GM21825 (cell line): ENCODE data around the gene MTHFR.

Experiments
- ATAC-seq: cut with Tn5 transposase; IDR thresholded peaks from one replicate; pipeline ENCODE4 v1.9.1; 2021; ENCODE audit warnings: mild to moderate bottlenecking, moderate library complexity; ENCODE audit not compliant: unreplicated experiment

The MTHFR gene

DNA sequence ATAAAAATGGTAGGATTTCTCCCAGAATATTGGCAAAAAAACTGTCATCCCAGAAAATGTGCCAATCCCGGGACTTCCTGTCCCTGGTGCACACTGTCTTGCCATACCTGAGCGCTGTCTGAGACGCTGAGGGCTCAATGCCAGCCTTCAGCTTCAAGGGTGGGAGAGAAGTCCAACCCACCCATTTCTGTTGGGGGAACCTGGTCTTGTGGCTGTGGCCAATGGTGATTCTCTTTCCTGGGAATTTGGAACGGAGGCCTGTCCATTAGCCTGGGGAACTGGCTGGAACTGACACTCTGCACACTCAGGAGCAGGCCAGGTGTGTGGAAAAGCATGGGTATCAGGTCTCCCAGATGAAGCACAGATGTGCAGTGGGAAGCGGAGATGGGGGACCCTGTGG lies 6.7 kb downstream of the MTHFR start:
- no peak for ATAC-seq

DNA sequence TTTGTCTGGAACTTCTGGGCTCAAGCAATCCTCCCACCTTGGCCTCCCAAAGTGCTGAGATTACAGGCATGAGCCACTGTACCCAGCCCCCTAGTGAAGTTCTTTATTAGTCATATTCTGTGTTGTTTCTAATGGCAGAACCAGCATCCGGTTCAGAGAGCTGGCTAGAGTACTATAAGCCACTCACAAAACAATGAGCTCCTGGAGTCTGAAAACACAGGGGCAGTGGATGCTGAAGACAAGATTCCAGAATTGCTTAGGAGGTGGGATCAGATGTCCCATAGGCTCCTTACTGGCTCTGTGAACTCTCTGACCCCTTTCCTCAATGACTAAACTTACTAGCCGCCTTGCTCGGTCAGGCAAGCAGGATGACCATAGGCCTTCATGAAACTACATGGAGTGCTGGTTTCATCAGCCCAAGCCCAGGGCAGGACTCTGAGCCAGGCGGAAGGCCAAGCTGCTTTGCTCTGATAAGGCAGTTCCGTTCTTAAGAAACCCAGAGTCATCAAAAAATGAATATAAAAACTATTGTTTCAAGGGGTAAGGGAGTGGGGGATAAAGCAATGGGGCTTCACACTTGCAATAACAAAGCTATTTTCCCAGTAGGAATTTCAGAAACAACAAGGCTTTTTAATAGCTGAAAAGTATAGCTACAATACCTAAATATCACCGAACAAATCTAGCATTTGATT lies 8.1 kb downstream of the MTHFR start:
- ATAC-seq: no peak

DNA sequence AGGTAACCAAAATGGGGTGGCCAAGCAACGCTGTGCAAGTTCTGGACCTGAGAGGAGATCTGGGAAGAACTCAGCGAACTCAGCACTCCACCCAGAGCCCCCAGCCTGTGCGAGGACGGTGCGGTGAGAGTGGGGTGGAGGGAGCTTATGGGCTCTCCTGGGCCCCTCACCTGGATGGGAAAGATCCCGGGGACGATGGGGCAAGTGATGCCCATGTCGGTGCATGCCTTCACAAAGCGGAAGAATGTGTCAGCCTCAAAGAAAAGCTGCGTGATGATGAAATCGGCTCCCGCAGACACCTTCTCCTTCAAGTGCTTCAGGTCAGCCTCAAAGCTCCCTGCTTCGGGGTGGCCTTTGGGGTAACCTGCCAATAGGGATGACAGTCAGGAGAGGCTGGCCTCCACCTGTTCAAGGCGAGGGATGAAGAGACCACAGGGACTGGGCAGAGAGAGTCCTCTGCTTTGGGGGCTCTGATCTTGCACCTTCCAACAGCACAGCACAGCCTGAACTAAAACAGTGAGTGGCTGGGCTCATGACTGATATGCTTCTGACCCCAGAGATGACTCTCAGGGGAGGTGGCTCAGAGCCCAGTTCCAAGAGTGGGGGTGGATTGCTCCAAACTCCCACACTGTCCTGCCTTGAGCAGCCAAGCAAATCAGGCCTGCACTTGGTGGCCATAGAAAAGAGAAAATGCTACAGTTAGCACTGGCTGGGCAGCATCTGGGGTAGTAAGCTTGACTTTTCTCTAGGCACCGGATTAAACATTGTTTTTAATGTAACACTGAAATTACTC lies 9.5 kb downstream of the MTHFR start:
- ATAC-seq: no peak

DNA sequence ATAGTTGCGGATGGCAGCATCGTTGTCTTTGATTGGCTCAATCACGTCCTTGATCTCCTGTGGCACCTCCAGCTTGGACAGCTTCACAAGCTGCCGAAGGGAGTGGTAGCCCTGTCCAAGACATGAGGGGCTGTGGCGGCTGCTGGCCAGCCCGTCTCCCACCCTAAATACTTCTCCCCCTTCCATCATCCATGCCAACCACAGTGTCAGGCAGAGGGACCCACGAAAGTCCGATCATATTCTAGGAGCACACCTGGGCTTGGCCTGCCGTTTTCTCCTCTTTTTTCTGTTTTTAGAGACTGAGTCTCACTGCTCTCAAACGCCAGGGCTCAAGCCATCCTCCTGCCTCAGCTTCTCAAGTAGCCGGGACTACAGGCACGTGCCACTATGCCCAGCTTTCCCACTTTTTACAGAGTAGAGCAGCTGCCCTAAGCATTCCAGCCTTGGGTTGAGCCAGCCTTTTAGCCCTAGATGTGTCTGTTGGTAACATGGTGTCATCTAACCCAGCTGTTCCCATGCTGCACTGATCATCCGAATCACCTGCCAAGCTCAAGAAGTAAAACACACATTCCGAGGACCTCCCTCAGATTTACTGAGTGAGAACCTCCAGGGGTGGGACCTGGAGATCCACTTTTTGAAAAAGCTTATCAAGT lies 10.4 kb downstream of the MTHFR start:
- no peak for ATAC-seq

DNA sequence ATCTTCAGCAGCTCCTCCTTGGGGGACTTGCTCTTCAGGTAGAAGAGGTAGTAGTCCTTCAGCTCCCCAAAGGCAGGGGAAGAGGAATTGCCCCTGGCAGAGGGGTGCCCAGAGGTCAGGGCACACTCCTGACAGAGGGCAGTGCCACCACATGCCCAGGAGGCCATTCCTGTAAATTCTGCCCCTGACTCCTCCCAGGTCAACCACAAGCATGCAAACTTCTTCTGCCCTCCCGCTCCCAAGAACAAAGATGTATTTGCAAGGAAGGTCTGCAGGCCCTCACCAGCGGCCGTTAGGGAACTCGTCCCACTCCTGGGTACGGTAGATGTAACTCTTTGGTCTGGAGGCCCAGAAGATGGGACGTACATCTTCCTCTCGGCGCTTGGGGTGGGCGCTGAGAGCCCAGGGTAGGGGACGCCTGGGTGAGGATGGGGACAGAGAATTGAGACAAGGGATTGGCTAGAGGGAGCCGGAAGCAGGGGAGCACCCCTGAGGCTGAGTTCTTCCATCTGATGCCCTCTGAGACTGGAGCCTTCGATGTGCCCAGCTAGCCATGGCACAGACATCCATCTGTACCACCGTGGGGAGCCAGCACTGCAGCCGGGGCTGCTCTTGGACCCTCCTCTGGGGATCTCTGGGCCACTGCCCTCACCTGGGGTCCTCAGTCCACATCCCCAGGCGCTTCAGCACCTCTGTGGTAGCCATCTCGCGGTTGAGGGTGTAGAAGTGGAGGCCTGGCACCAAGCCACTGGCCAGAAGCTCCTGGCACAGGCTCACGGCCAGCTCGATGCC lies 11.1 kb downstream of the MTHFR start:
- no peak for ATAC-seq

DNA sequence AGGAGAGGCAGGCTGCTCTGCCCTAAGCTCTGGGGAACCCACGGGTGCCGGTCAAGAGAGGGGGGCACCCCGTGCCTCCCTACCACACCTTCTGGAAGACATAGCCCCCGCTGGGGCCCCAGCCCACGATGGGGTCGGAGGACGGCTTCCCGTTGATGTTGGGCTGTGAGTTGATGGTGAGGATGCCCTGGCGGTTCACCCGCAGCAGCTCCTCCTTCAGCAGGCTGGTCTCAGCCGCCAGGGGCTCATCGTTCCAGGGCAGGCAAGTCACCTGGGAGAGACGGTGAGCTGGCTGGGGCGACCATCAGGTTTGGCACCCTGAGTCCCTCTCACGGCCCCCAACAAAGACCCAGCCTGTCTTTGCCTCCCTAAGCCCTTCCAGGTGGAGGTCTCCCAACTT lies 11.9 kb downstream of the MTHFR start:
- ATAC-seq: no peak

DNA sequence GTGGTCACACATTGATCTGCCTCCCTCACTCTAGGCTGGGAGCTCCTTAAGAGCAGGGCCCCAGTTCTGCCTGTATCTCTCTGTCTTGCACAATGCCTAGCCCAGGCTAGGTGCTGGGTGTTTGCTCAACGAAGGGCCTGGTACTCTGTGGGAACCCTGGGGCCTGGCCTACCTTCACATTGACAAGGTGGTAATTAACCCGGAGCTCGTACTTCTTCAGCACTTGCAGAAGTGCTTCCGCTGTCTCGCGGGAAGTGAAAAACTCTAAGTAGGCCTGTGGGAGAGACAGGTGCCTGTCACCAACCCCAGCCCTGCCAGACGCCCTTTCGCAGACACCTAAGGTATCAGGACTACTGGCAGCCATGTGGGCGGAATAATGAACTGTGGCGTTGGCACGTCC lies 13.7 kb downstream of the MTHFR start:
- ATAC-seq: no peak

DNA sequence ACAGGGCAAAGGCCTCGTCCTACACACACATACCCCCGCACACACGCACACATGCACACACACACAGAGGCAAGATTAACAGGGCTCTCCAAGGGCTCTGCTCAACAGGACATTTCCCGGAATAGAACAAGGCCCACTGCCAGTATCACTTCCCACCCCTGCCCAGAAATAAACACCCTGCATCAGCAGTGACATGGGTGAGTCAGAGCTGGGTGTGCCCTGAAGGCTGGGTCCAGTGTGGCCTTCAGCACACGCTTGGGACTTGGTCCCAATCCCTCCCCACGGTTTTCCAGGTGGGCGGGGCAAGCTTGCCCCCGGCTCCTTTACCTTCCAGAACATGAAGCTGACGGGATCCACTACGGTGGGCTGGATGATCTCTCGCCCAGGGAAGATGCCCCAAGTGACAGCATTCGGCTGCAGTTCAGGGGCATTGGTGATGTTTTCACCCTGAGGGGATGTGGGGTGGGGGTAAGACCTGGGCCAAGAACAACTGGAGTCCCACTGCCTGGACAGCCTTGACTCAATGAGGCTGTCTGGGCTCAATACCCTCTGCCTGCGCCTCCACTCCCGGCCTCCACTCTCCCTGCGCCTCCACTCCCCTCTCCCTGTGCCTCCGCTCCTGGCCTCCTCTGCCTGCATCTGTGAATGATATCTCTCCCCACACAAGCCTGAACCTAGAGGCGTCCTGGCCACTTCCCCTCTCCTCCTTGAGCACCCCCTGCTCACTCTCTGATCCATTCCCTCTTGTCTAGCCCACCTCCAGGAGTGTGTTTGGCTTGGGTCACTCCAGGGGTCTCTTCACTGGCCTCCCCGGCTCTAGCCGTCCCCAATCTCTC lies 14.7 kb downstream of the MTHFR start:
- ATAC-seq: no peak

DNA sequence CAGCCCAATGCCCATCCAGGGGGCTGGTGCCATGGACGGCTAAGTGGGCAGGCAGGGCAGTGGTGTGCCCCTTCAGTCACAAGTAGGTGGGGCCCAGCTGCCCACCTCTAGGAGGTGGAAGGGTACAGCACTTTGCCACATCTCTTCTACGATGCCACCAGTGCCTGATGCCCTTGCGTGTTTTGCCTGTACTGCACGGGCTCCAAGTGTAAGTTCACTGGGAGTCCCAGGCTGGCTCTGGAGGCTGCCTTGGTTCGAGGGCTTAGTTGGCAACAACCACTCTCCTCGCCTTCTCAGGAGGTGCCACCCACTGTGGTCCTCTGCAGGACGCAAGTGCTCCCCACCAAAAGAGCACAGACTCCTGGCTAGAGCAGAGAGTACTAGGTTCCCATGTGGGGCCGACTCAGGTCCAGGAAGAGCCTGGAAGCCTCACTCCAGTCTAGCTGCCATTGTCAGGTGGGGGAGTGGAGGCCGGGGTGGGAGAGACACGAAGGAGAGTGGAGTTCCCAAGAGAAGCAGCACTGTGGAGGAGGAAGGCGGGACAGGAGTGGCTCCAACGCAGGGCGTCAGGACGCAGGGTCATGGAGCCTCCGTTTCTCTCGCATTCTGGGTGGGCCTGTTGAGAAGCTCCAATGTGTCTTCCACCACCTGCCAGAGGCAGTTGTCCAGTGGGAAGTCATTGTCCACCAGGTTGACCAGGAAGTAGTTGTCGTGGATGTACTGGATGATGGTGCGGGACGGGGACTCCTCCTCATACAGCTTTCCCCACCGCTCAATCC lies 15.5 kb downstream of the MTHFR start:
- no peak for ATAC-seq

DNA sequence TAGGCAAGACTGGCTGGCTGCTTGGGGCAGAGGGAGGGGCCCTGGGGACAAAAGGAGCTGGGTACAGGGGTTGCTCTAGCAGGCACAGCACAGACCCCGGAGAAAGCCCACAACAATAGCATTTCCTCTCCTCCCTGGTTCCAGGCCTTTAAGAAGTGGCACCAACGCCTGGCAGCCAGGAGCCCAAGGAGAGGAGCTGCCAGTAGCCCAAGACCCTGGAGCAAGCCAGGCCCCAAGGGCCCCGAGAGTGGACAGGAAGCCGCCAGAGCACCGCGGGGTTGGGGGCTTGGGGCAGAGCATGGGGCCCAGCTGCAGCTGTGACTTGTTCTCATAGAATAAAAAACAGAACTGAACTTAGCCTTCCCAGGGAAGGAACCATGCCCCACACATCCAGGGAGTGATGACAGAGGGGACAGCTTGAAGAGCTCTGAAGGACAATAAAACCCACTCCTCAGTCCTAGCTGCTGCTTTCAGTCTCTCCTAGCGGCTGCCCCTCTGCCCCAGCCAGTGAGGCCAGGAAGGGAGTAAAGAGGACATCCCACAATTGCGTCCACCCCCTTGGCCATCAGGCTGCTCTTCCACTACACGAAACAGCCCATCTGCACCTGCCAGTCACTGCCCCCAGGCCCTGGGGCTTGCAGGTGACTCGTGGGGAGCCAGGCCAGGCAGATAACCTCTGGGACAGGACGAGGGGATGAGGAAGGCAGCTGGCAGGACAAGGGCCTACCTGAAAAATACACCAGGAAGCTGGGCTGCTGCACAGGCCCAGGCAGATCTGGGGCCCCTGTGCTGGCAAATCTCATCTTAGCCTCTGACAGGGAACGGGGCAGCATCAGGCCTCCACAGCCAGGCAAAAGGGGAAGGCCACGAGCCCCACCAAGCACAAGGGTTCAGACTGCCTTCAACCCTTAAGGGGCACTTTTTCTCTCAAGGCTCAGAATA lies 16.4 kb downstream of the MTHFR start:
- no peak for ATAC-seq

DNA sequence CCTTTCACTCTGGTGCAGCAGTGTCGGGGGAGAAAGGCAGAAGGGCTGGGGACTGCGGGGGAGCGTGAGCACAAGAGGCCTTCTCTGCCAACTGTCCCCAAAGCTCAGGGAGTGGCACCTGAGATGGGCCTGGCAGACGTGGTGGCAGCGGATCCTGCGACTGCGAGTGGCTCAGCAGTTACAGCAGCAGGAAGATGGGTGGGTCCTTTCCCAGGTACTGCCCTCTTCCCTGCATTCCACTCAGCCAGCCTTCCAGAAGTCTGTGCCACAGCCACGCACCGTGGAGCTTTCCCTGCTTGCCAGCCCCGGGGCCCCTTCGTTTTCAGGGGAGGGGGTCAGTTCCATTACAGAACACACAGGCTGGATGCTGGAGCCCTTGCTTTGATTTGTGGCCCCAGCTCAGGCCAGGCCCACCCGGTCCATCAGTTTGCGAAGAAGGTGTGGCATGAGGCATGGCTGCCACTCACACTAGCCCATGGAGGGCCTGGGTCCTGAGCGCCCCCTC lies 17.2 kb downstream of the MTHFR start:
- no peak for ATAC-seq

DNA sequence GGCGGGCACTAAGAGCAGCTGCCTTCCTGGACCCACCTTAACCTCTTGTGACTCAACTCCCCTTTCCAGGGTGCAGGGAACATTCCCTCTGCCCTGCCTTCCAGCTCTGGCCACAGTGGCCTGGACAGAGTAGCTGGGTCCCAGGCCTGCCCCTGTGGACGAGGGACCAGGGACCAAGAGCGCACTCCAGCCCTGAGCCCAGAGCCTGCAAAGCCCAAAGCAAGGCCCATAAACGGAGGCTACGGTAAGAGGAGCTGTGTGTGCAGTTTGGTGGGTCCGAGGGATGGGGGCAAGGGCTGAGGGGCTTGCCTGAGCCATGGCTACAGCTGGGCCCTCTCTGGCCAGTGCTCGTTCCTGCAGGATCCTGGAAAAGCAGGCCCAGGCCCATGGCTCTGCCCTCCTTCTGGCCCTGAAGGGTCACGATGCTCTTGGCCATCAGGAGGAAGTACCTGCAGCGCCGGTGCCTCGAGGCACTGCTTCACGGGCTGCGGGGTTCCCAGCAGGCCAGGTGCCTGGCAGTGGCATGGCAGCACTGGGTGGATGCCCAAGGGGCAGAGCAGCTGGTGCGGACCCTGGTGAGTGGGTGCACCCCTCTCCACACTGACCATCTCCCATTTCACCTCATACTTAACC lies 17.8 kb downstream of the MTHFR start:
- no peak for ATAC-seq

DNA sequence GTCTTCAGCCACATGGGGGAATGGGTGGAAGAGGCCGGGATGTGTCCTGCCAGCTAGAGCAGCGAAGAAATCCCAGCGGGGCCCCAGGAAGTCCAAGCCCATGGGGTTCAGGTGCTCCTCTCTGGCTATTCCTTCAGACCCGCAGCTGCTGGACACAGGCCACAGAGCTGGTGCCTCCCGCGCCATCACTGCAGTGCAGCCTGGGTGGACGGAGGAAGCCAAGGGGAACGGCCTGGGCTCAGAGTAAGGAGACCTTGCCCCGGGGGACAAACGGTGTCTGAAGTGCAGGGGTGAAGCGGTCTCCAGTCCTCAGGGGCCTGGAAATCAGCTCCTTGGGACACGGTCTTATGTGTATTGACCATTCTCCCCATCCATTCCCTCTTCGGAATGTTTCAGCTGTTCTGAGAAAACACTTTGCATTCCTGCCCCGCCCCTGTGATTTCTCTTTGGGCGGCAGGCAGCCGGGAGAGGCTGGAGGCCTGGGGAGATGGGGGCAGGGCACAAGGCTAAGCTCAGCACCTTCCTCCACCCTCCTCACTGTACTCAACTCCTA lies 18.4 kb downstream of the MTHFR start:
- no peak for ATAC-seq

DNA sequence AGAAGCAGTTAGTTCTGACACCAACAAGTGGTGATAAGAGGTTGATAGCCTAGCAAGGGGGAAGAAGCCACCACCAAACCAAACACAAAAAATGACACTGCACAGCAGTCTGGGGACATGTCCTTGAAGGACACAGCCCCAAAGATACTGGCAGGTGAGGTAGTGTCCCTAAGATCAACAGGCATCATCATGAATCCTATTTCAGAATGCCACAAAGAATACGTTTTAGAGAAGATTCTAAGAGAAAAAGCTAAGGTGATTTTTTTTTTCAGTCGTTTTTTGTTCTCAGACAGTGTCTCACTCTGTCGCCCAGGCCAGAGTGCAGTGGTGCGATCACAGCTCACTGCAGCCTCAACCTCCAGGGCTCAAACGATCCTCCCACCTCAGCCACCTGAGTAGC lies 19.6 kb downstream of the MTHFR start:
- no peak for ATAC-seq

DNA sequence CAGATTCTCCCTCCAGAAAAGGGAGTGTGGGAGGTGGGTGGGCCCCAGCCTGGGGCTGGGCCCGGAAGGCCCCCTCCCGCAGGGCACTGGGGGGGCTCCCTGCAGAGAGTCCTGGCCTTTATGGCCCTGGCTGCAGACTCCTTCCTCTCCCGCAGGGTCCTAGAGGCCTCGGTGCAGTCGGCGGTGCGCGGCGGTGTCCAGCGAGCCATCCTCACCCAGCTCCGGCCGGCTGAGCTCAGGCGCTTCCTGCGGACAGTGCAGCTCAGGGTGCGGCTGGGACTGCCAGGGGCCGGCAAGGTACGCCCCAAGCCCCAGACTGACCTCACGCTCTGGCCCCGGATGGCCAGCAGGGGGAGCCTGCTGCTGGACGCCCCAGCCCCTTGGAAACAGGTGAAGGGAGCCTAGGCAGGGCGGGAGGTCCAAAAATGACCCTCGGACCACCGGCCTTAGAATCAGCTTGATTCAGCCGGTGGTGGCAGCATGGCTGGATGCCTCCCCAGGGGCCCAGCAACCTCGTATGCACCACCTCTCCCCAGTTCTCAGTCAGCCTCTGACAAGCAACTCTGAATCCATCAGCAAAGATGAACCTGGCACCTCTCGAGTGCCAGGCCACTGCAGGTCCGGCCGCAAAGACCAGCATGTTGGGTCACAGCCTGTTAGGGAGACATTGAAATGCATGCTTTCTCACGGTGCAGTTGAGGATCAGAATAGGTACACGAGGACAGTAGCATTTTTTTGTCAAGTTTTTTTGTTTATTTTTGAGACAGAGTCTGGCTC lies 20.6 kb downstream of the MTHFR start:
- no peak for ATAC-seq

DNA sequence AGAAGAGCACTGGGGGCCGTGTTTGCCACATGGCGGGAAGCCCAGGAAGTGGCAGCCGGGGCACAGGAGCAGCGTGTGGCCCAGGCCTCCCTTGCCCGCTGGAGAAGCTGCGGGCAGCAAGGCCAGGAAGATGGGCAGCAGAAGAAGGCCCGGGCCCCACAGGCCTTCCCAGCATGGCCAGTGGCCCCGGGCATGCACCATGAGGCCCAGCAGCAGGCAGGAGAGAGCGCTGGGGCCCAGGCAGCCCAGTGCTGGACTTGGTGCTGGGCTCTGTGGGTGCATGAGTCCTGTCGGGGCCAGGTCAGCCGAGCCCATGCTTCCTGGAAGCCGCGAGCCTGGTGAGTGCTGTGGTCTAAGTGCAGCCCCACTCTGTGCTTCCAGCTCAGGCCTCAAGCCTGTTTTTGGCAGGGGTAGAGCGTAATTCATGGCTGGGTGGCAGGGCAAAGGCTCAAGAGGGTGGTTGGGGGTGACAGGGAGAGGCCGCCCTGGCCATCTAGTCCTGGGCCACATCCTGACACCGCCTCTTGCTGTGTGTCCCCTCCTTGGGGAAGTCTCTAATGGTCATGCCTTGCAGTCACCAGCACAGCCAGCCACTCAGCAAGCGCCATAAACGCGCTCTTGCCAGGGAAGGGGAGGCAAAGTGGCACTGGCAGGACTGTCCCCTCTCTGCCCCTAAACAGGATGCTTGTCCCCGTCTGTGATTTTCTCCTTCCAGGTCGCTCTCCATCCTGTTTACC lies 21.3 kb downstream of the MTHFR start:
- no peak for ATAC-seq
